ENCODE data around the gene HACD3. TPM values are rescaled to one million over a fixed set of nuclear protein-coding genes. Genes with fewer than 3 reads are reported as not detected.
A peak's percentile ranks its signal among the peaks of the same experiment; 100 is the strongest.

HACD3 gene
- polyA plus RNA-seq, 1 experiment, result 40.9 TPM

GRCh38 chr15:65595960-65596359 is 65.7 kb downstream of the HACD3 start:
- CTCF ChIA-PET, result interaction anchor here (0.7 to 1.6 kb wide), 4 partner anchors 11 to 261 kb away, joined by 3 to 4 read pairs (median 4); partner anchors contain the start of gene INTS14
- H3K36me3 ChIP-seq (ENCODE audit: control insufficient read depth, insufficient read depth, low read length), result peaks cover 12% of the 10 kb centered on the region
- peak; percentile 26; the same call in 1 of the 2 replicates for TF ChIP-seq CTCF (IDR thresholded peaks at IDR 0.05; ENCODE audit: insufficient read depth, low read depth, low read length)

GRCh38 chr15:65598468-65598867 is 68.2 kb downstream of the HACD3 start:
- ChIA-PET CTCF (no interaction called here), POLR2A (no interaction called here)
- DNase-seq (ENCODE audit: low read depth), result no peak
- Histone ChIP-seq H3K27me3 (ENCODE audit: control insufficient read depth, insufficient read depth, low read length) (no peaks in the 10 kb centered on the region), H3K4me3 (ENCODE audit: low read depth, low read length) (no peak overlapping the region), H3K36me3 (ENCODE audit: control insufficient read depth, insufficient read depth, low read length) (peaks cover 9% of the 10 kb centered on the region)
- TF ChIP-seq CTCF (IDR thresholded peaks at IDR 0.05; ENCODE audit: insufficient read depth, low read depth, low read length), result no peak

More at GRCh38 chr15:65595960-65596359, 65.7 kb downstream of the HACD3 start:
- Histone ChIP-seq H3K27me3 (ENCODE audit: control insufficient read depth, insufficient read depth, low read length) (no peaks in the 10 kb centered on the region), H3K4me3 (ENCODE audit: low read depth, low read length) (no peak overlapping the region)
- DNase-seq (ENCODE audit: low read depth), result no peak
- POLR2A ChIA-PET, result interaction anchor here (0.5 kb wide), 1 partner anchor 79 kb away, joined by 4 read pairs; no protein-coding TSS in a partner anchor

- H3K36me3 ChIP-seq (ENCODE audit: control insufficient read depth, insufficient read depth, low read length), result peaks cover 9% of the 10 kb centered on the region
- TF ChIP-seq CTCF (IDR thresholded peaks at IDR 0.05; ENCODE audit: insufficient read depth, low read depth, low read length), result no peak
- no peak for DNase-seq (ENCODE audit: low read depth)
- ChIA-PET POLR2A (no interaction called here), CTCF (no interaction called here)
- H3K27me3 ChIP-seq (ENCODE audit: control insufficient read depth, insufficient read depth, low read length), result no peaks in the 10 kb centered on the region
- no peak overlapping the region for H3K4me3 ChIP-seq (ENCODE audit: low read depth, low read length)
Measured at GRCh38 chr15:65599677-65600076, 69.4 kb downstream of the HACD3 start.

- DNase-seq (ENCODE audit: low read depth), result no peak
- ChIA-PET POLR2A (no interaction called here), CTCF (interaction anchor here (0.8 to 1.0 kb wide), 2 partner anchors 19 to 254 kb away, joined by 3 read pairs; no protein-coding TSS in a partner anchor)
- no peak for TF ChIP-seq CTCF (IDR thresholded peaks at IDR 0.05; ENCODE audit: insufficient read depth, low read depth, low read length)
- Histone ChIP-seq H3K4me3 (ENCODE audit: low read depth, low read length) (no peak overlapping the region), H3K27me3 (ENCODE audit: control insufficient read depth, insufficient read depth, low read length) (no peaks in the 10 kb centered on the region), H3K36me3 (ENCODE audit: control insufficient read depth, insufficient read depth, low read length) (peaks cover 4% of the 10 kb centered on the region)
Measured at GRCh38 chr15:65603134-65603533, 72.9 kb downstream of the HACD3 start.

- no peak for TF ChIP-seq CTCF (IDR thresholded peaks at IDR 0.05; ENCODE audit: insufficient read depth, low read depth, low read length)
- CTCF ChIA-PET, result interaction anchor here (0.8 to 1.0 kb wide), 2 partner anchors 20 to 253 kb away, joined by 3 read pairs; no protein-coding TSS in a partner anchor
Measured at GRCh38 chr15:65603559-65603958, 73.3 kb downstream of the HACD3 start.

More at GRCh38 chr15:65603559-65603958, 73.3 kb downstream of the HACD3 start:
- no peak for DNase-seq (ENCODE audit: low read depth)
- Histone ChIP-seq H3K4me3 (ENCODE audit: low read depth, low read length) (no peak overlapping the region), H3K27me3 (ENCODE audit: control insufficient read depth, insufficient read depth, low read length) (no peaks in the 10 kb centered on the region), H3K36me3 (ENCODE audit: control insufficient read depth, insufficient read depth, low read length) (peaks cover 4% of the 10 kb centered on the region)
- POLR2A ChIA-PET, result no interaction called here

Data from BJ (cell line).